T-helper 2 cell treated with Interferon-gamma antibody and Interleukin-4, amounts not matched to agents 5 μg/mL and 100 μg/mL, for 36 hours (primary cell): Measurements from ENCODE around the gene WNT7B.

Experiments
- DNase-seq: peaks from one replicate; pipeline ENCODE4 v3.0.0; 2021; ENCODE audit warnings: low spot score
- H3K27ac Mint-ChIP-seq: one replicate; pipeline ENCODE4 v1.8.0; 2021; ENCODE audit warnings: mild to moderate bottlenecking, mixed read lengths
- H3K27me3 Mint-ChIP-seq: one replicate; pipeline ENCODE4 v1.8.0; 2021; ENCODE audit warnings: low read depth, mixed read lengths
- H3K36me3 Mint-ChIP-seq: one replicate; pipeline ENCODE4 v1.8.0; 2021; ENCODE audit warnings: low read depth, mixed read lengths
- H3K4me1 Mint-ChIP-seq: one replicate; pipeline ENCODE4 v1.8.0; 2021; ENCODE audit warnings: low read depth, mixed read lengths
- H3K4me3 Mint-ChIP-seq: one replicate; pipeline ENCODE4 v1.8.0; 2022; ENCODE audit warnings: mild to moderate bottlenecking, moderate library complexity, mixed read lengths
- H3K9me3 Mint-ChIP-seq: one replicate; pipeline ENCODE4 v1.8.0; 2021; ENCODE audit warnings: mixed read lengths

Gene WNT7B

DNA sequence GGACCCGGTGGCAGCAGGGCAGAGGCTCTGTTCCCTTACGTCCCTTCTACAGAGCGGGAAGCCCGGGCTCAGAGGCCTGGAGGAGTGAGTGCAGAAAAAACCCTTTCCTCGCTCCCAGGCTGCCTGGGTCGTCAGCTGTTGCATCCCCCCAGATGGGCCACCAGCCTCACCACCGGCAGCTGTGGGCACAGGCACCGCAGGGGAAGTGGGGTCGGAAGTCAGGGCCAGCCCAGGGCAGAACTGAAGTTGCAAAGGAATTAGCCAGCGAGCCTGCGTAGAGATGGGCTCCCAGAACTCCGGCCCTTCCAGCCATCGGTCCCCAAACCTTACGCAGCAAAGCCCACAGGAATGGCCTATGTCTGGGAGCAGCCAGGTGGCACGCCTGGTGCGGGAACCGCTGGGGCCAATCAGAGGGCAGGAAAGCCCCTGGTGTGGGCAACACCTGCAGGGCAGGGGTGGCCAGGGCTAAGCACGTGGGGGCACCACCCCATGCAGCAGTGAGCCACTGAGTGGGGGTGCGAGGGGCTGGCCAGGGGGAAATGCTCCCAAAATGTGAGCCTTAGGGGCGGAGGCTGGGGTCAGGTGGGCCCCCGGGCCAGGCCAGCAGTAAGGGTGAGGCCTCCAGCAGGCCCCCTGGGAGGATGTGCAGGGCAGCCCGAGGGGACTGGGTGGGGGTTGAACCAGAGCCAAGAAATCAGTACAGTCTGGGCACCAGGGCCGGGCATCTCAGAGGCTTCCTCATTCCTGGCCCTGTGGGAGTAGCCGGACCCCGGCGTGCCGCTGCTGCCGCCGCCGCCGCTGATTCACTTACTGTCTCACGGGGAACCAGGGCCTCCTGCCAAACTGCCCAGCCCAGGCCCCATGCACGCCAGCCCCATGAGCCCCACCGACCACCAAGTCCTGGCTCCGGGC, 58.2 kb downstream of the WNT7B start:
- no peaks in the 10 kb centered on the region for H3K27me3 Mint-ChIP-seq
- no peaks in the 10 kb centered on the region for H3K36me3 Mint-ChIP-seq
- H3K4me1 Mint-ChIP-seq: no peaks in the 10 kb centered on the region
- no peak overlapping the region for H3K4me3 Mint-ChIP-seq
- no peak for DNase-seq
- H3K9me3 Mint-ChIP-seq: peaks cover 3% of the 10 kb centered on the region
- no peak overlapping the region for H3K27ac Mint-ChIP-seq

GRCh38 chr22:45917700-45918458, 59.1 kb downstream of the WNT7B start:
- H3K4me3 Mint-ChIP-seq: no peak overlapping the region
- H3K27ac Mint-ChIP-seq: no peak overlapping the region
- no peaks in the 10 kb centered on the region for H3K4me1 Mint-ChIP-seq
- peaks cover 3% of the 10 kb centered on the region for H3K9me3 Mint-ChIP-seq
- no peak for DNase-seq
- H3K27me3 Mint-ChIP-seq: no peaks in the 10 kb centered on the region
- no peaks in the 10 kb centered on the region for H3K36me3 Mint-ChIP-seq

DNA sequence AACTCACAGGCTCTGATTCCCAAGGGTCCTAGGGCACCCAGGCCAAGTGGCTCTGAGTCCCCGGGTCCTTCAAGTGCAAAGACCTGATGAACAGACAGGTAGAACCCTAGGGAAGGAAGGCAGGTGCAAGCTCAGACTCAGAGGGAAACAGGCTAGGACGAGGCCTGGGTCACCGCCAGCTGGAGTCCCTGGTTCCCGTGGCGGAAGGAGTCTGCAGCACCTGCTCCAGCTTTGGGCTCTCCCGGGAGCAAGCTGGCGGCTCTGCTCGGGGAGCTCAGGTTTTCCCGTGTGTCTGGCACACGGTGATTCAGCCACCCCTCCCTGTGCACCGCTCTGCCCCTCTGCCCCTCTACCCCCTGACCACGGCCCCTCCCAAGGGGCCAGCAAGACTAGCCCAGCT, 59.8 kb downstream of the WNT7B start:
- Mint-ChIP-seq H3K36me3 (no peaks in the 10 kb centered on the region), H3K27ac (no peak overlapping the region), H3K27me3 (no peaks in the 10 kb centered on the region), H3K4me3 (no peak overlapping the region), H3K4me1 (no peaks in the 10 kb centered on the region), H3K9me3 (peaks cover 3% of the 10 kb centered on the region)
- no peak for DNase-seq

- peaks cover 3% of the 10 kb centered on the region for H3K9me3 Mint-ChIP-seq
- H3K27me3 Mint-ChIP-seq: no peaks in the 10 kb centered on the region
- H3K27ac Mint-ChIP-seq: no peak overlapping the region
- no peak overlapping the region for H3K4me3 Mint-ChIP-seq
- no peak for DNase-seq
- H3K36me3 Mint-ChIP-seq: no peaks in the 10 kb centered on the region
- no peaks in the 10 kb centered on the region for H3K4me1 Mint-ChIP-seq
Measured at GRCh38 chr22:45916515-45916914, 60.4 kb downstream of the WNT7B start.

DNA sequence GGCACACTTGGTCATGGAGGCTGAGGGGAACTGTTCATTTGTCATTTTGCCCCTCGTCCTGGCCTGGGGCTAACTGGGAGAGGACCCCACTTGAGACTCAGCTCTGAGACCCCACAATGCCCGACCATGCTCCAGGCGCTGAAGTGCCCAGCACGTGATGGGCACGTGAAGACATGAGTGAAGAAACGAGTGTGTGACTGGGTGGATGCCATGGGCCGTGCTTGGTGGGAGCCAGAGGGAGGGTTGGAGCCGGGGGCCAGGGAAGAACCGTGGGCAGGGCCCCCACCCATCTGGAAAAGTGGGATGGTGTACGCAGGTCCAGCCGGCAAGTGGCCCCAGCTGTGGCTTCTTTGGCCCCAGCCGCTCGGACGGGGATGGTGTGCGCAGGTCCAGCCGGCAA, 61.1 kb downstream of the WNT7B start:
- H3K36me3 Mint-ChIP-seq: no peaks in the 10 kb centered on the region
- H3K4me1 Mint-ChIP-seq: no peaks in the 10 kb centered on the region
- peaks cover 3% of the 10 kb centered on the region for H3K9me3 Mint-ChIP-seq
- no peak for DNase-seq
- H3K4me3 Mint-ChIP-seq: no peak overlapping the region
- H3K27ac Mint-ChIP-seq: no peak overlapping the region
- no peaks in the 10 kb centered on the region for H3K27me3 Mint-ChIP-seq

GRCh38 chr22:45915151-45915550, 61.8 kb downstream of the WNT7B start:
- Mint-ChIP-seq H3K4me1 (no peaks in the 10 kb centered on the region), H3K27me3 (no peaks in the 10 kb centered on the region), H3K4me3 (no peak overlapping the region), H3K36me3 (no peaks in the 10 kb centered on the region), H3K9me3 (peaks cover 3% of the 10 kb centered on the region), H3K27ac (no peak overlapping the region)
- DNase-seq: no peak

- Mint-ChIP-seq H3K4me1 (no peaks in the 10 kb centered on the region), H3K9me3 (peaks cover 3% of the 10 kb centered on the region), H3K27ac (no peak overlapping the region), H3K4me3 (no peak overlapping the region), H3K27me3 (no peaks in the 10 kb centered on the region), H3K36me3 (no peaks in the 10 kb centered on the region)
- no peak for DNase-seq
Measured at GRCh38 chr22:45914309-45914708, 62.7 kb downstream of the WNT7B start.

DNA sequence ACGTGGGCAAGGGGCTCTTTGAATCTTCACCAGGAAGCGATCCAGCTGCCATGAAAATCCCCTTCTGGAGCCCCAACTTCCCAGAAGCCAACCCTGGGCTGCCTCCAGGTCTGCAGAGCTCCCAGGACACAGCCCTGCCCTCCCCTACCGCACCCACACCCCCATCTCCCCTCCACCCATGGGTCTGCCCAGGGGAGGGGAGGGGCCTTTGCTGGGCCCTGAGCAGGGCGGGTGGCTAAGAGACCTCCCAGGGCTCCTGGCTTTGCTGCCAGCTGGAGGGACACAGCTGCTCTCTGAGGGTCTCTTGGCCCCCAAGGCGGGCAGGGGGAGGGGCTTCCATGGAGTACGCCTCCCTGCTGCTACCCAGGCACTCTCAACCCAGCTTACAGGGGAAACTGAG, 64.1 kb downstream of the WNT7B start:
- no peaks in the 10 kb centered on the region for H3K4me1 Mint-ChIP-seq
- H3K27me3 Mint-ChIP-seq: no peaks in the 10 kb centered on the region

GRCh38 chr22:45911601-45912271, 65.2 kb downstream of the WNT7B start:
- H3K4me1 Mint-ChIP-seq: no peaks in the 10 kb centered on the region
- H3K4me3 Mint-ChIP-seq: no peak overlapping the region
- H3K27me3 Mint-ChIP-seq: no peaks in the 10 kb centered on the region
- no peak for DNase-seq
- no peak overlapping the region for H3K27ac Mint-ChIP-seq
- peaks cover 3% of the 10 kb centered on the region for H3K9me3 Mint-ChIP-seq
- no peaks in the 10 kb centered on the region for H3K36me3 Mint-ChIP-seq

More for the DNA sequence above, 64.1 kb downstream of the WNT7B start:
- Mint-ChIP-seq H3K4me3 (no peak overlapping the region), H3K36me3 (no peaks in the 10 kb centered on the region), H3K9me3 (peaks cover 3% of the 10 kb centered on the region), H3K27ac (no peak overlapping the region)
- DNase-seq: no peak

- peaks cover 3% of the 10 kb centered on the region for H3K9me3 Mint-ChIP-seq
Measured at GRCh38 chr22:45910928-45911467, 66.0 kb downstream of the WNT7B start.

GRCh38 chr22:45908961-45909360, 68.0 kb downstream of the WNT7B start:
- Mint-ChIP-seq H3K9me3 (no peaks in the 10 kb centered on the region), H3K4me1 (no peaks in the 10 kb centered on the region), H3K4me3 (no peak overlapping the region), H3K27ac (no peak overlapping the region), H3K36me3 (no peaks in the 10 kb centered on the region), H3K27me3 (peaks cover 4% of the 10 kb centered on the region)
- DNase-seq: no peak

More at GRCh38 chr22:45910928-45911467, 66.0 kb downstream of the WNT7B start:
- no peaks in the 10 kb centered on the region for H3K36me3 Mint-ChIP-seq
- H3K4me1 Mint-ChIP-seq: no peaks in the 10 kb centered on the region
- no peak overlapping the region for H3K4me3 Mint-ChIP-seq
- no peaks in the 10 kb centered on the region for H3K27me3 Mint-ChIP-seq
- no peak for DNase-seq
- H3K27ac Mint-ChIP-seq: no peak overlapping the region

- Mint-ChIP-seq H3K27ac (no peak overlapping the region), H3K4me1 (no peaks in the 10 kb centered on the region), H3K9me3 (no peaks in the 10 kb centered on the region), H3K4me3 (no peak overlapping the region), H3K36me3 (no peaks in the 10 kb centered on the region), H3K27me3 (peaks cover 4% of the 10 kb centered on the region)
- DNase-seq: no peak
Measured at GRCh38 chr22:45907996-45908395, 69.0 kb downstream of the WNT7B start.

DNA sequence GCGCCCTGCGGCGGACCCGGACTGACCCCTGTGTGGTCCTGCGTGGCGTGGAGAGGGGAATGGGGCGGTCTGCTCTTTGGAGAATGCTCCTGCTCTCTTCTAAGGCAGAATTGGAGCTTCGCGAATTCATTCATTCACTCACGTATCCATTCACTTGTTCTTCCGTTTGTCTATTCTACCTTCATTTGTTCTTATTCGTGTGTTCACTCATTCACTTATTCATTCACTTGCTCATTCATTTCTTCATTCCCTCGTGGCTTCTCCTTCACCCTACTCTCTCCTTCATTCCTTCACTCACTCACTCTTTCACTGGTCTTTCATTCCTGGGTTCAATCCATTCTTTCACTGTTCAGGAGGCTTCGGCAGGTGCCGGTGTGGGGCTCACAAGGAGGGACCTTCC, 69.6 kb downstream of the WNT7B start:
- Mint-ChIP-seq H3K36me3 (no peaks in the 10 kb centered on the region), H3K27me3 (peaks cover 4% of the 10 kb centered on the region), H3K9me3 (no peaks in the 10 kb centered on the region), H3K27ac (no peak overlapping the region), H3K4me1 (no peaks in the 10 kb centered on the region), H3K4me3 (no peak overlapping the region)
- no peak for DNase-seq

DNA sequence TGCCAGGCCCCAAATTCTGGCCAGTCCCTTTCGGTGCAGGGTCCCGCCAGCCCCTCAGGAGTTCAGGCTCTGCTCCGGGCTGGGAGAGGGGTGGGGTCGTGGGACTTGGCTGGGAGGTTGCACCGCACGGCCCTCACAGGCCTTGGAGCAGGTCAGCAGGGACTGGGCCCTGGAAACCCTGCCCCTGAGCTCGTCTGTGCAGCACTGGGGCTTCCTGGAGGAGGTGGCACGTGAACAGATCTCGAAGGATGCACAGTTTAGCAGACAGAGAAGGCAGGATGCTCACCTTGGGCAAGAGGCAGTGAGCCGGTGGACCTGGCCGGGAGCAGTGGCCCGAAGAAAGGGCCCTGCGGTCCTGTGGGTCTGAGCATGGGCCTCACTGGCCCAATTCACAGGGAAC, 70.0 kb downstream of the WNT7B start:
- DNase-seq: no peak
- Mint-ChIP-seq H3K36me3 (no peaks in the 10 kb centered on the region), H3K9me3 (no peaks in the 10 kb centered on the region), H3K4me1 (no peaks in the 10 kb centered on the region), H3K27ac (no peak overlapping the region), H3K27me3 (peaks cover 4% of the 10 kb centered on the region), H3K4me3 (no peak overlapping the region)
